Erythroblast (primary cell): ENCODE results near the gene OTOS.

Experiments used
- GATA1 ChIP-seq: IDR thresholded peaks from 2 replicates; pipeline ENCODE4 v1.6.1; 2011; ENCODE audit warnings: low read depth, mild to moderate bottlenecking, control low read depth, low read length, moderate library complexity
- POLR2A ChIP-seq: IDR thresholded peaks from 2 replicates; pipeline ENCODE4 v1.6.1; 2011; ENCODE audit warnings: mild to moderate bottlenecking, low read length

GRCh38 chr2:240142859-240143258 is 2.4 kb upstream of the OTOS start:
- TF ChIP-seq POLR2A: no peak
- no peak for TF ChIP-seq GATA1
